ENCODE results near the gene EHBP1L1. TPM values are rescaled to one million over a fixed set of nuclear protein-coding genes. Genes with fewer than 3 reads are reported as not detected.
"Not testable (repeated sequence)": the region's sequence is repeated elsewhere in the genome, so short reads cannot be mapped to it uniquely, and the experiment has no call there.

EHBP1L1 gene
- total and polyA plus RNA-seq, 9 donors: 21.7 to 63.0 (median 40.3) TPM

DNA sequence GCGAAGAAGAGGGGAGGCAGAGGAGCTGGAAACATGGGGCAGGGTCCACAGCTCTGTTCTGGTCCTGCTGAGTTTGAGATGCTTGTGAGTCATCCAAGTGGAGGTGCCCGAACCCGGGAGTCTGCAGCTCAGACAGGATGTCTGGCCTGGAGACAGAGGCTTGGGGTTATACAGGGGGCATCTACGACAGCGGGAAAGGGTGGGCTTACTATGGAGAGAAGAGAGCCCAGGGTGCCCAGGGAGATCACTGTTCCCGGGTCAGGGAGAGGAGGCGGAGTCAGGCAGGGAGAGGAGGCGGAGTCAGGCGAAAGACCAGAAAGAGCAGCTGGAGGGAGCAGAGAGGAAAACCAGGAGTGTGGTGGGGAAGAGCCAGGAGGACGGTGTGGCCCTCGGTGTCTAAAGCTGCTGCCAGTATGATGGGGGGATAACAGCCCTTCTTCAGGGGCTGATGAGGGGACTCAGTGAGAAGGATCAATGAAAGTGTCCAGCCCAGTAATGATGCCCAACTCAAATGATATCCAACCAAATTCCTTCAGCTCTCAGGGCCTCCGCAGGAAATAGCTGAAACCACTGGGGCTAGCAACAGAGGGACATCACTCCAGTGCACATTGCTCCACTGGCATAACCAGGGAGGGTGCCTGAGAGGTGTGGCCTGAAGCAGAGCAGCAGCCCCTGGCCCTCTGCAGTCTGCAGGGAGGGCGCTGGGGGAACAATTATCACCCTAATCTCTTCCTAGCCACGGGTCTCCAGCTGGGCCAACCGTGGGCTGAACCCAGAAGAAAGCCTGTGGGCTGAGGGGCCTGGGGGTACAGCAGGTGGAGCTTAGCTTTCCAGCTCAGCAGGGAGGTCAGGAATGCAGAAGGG is 15.1 kb upstream of the EHBP1L1 start:
- H3K27me3 ChIP-seq: no peaks in the 10 kb centered on the region
- intact Hi-C loops (cut with DNase I): no loop called here
- H3K9me3 ChIP-seq: no peaks in the 10 kb centered on the region
- 8 to 13% (median 10%) methylated on average over 15 of the region's 15 CpGs for WGBS, 3 donors
- H3K36me3 ChIP-seq: no peaks in the 10 kb centered on the region
- TF ChIP-seq POLR2A (IDR thresholded peaks at IDR 0.05): no peak
- TF ChIP-seq, protein P1, sequence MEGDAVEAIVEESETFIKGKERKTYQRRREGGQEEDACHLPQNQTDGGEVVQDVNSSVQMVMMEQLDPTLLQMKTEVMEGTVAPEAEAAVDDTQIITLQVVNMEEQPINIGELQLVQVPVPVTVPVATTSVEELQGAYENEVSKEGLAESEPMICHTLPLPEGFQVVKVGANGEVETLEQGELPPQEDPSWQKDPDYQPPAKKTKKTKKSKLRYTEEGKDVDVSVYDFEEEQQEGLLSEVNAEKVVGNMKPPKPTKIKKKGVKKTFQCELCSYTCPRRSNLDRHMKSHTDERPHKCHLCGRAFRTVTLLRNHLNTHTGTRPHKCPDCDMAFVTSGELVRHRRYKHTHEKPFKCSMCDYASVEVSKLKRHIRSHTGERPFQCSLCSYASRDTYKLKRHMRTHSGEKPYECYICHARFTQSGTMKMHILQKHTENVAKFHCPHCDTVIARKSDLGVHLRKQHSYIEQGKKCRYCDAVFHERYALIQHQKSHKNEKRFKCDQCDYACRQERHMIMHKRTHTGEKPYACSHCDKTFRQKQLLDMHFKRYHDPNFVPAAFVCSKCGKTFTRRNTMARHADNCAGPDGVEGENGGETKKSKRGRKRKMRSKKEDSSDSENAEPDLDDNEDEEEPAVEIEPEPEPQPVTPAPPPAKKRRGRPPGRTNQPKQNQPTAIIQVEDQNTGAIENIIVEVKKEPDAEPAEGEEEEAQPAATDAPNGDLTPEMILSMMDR (IDR thresholded peaks at IDR 0.05): no peak
- no peak for TF ChIP-seq EP300 (IDR thresholded peaks at IDR 0.05)
- DNase-seq: peak; percentile 80 to 86 (median 82)
- H3K27ac ChIP-seq: peak overlapping the region; percentile 80 to 100
- peaks cover 28% of the 10 kb centered on the region for H3K4me1 ChIP-seq (ENCODE audit: insufficient read depth)
- no peak overlapping the region for H3K4me3 ChIP-seq

DNA sequence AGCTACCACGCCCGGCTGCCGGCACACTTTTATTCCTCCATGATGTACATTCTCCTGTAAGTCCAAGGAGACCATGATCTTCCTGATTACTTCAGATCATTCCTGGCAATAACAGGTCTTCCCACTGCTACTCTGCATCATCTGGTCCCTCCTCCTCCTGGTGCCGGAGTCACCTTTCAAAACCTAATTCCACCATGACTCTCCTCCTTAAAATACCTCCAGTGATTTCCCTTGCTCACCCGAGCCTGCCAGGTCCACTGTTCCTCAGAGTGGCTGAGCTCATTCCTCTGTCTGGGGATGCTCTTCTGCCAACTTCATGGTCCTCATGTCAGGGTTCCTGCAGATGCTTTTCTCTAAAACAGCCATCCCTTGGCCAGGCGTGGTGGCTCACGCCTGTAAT is 13.8 kb upstream of the EHBP1L1 start:
- intact Hi-C loops (cut with DNase I): no loop called here
- WGBS, 3 donors: 74 to 86% (median 80%) methylated on average over 7 of the region's 7 CpGs
- no peak for DNase-seq
- no peak overlapping the region for H3K27ac ChIP-seq
- peaks cover 20% of the 10 kb centered on the region for H3K4me1 ChIP-seq (ENCODE audit: insufficient read depth)
- H3K36me3 ChIP-seq: no peaks in the 10 kb centered on the region
- H3K9me3 ChIP-seq: no peaks in the 10 kb centered on the region
- TF ChIP-seq EP300 (IDR thresholded peaks at IDR 0.05): no peak
- no peak for TF ChIP-seq POLR2A (IDR thresholded peaks at IDR 0.05)
- TF ChIP-seq, protein P1 (IDR thresholded peaks at IDR 0.05): no peak
- no peak overlapping the region for H3K4me3 ChIP-seq
- H3K27me3 ChIP-seq: no peaks in the 10 kb centered on the region

DNA sequence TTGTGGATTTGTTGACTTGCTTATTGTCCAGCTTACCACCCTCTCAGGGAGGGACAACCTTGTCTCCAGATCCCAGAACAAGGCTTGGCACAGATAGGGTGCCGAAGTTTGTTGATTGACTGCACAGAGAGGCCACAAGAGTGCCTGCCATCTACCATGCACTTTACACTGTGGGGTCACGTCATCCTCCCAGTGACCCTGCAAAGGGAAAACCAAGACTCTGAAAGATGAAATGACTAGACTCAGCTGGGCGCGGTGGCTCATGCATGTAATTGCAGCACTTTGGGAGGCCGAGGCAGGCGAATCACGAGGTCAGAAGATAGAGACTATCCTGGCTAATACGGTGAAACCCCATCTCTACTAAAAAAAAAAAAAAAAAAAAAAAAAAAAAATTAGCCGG is 13.1 kb upstream of the EHBP1L1 start:
- intact Hi-C loops (cut with DNase I): no loop called here
- H3K4me3 ChIP-seq: no peak overlapping the region
- 78 to 86% (median 81%) methylated on average over 9 of the region's 9 CpGs for WGBS, 3 donors
- no peak overlapping the region for H3K27ac ChIP-seq
- no peak for TF ChIP-seq POLR2A (IDR thresholded peaks at IDR 0.05)
- no peak for TF ChIP-seq EP300 (IDR thresholded peaks at IDR 0.05)
- TF ChIP-seq, protein P1 (IDR thresholded peaks at IDR 0.05): no peak
- H3K36me3 ChIP-seq: no peaks in the 10 kb centered on the region
- H3K9me3 ChIP-seq: no peaks in the 10 kb centered on the region
- no peak for DNase-seq
- no peaks in the 10 kb centered on the region for H3K27me3 ChIP-seq
- peaks cover 20% of the 10 kb centered on the region for H3K4me1 ChIP-seq (ENCODE audit: insufficient read depth)

DNA sequence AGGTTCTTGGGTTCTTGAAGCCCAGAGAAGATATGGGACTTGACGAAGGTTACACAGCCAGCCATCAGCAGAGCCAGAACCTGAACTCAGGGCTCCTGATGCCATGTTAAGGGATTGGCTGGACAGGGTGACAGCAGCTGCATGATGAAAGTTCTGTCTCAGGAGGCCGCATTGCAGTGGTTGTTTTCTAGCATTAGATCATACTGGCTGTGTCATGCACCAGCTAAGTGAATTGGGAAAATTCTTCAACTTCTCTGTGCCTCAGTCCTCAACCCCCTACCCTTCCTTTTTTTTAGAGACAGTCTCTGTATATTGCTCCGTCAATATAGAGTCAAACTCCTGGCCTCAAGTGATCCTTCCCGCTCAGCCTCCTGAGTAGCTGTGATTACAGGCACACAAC is 12.3 kb upstream of the EHBP1L1 start:
- TF ChIP-seq, protein P1 (IDR thresholded peaks at IDR 0.05): no peak
- TF ChIP-seq EP300 (IDR thresholded peaks at IDR 0.05) (no peak), POLR2A (IDR thresholded peaks at IDR 0.05) (no peak)
- Histone ChIP-seq H3K9me3 (no peaks in the 10 kb centered on the region), H3K4me3 (no peak overlapping the region), H3K27me3 (no peaks in the 10 kb centered on the region), H3K4me1 (ENCODE audit: insufficient read depth) (peaks cover 20% of the 10 kb centered on the region), H3K27ac (no peak overlapping the region), H3K36me3 (no peaks in the 10 kb centered on the region)
- intact Hi-C loops (cut with DNase I): no loop called here
- DNase-seq: no peak
- 91 to 96% (median 93%) methylated on average over 4 of the region's 4 CpGs for WGBS, 3 donors

DNA sequence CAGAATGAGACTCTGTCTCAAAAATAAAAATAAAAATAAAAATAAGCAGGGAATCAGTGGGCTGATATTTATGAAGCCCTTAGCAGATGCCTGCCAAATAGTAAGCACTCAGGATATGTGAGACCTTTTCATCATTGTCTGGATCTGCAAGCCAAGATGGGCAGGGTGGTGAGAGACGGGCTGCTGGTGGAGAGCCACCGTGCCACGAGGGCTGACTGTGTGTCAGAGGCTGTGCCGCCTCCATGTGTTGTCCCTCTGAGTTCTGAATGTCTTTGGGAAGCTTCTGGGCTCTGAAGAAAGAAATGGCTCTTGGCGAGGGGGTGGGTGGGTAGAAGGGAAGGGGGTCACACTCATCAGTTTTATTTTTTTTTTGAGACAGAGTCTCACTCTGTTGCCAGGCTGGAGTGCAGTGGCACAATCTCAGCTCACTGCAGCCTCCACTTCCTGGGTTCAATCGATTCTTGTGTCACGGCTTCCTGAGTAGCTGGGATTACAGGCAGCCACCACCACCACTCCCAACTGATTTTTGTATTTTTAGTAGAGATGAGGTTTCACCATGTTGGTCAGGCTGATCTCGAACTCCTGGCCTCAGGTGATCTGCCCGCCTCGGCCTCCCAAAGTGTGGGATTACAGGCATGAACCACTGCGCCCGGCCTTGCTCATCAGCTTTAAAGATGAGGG is 10.8 kb upstream of the EHBP1L1 start:
- peaks cover 13% of the 10 kb centered on the region for H3K4me1 ChIP-seq (ENCODE audit: insufficient read depth)
- DNase-seq; H3K27ac ChIP-seq; H3K36me3 ChIP-seq; intact Hi-C loops (cut with DNase I); H3K27me3 ChIP-seq; H3K9me3 ChIP-seq; H3K4me3 ChIP-seq: not testable (repeated sequence)
- WGBS, 3 donors: 89 to 94% (median 89%) methylated on average over 12 of the region's 12 CpGs

All from ovary (tissue), 9 donors.